WTC11 (cell line): ENCODE measurements around the gene MRPL54. TPM values are rescaled to one million over a fixed set of nuclear protein-coding genes. Genes with fewer than 3 reads are reported as not detected.
"Not testable (repeated sequence)": the region's sequence is repeated elsewhere in the genome, so short reads cannot be mapped to it uniquely, and the experiment has no call there.

Experiments
- ATAC-seq: fragments of 200-7000 bp; cut with Tn5 transposase; 2 replicates; pipeline ENCODE4 v1.10.0; 2021; ENCODE audit warnings: mild to moderate bottlenecking, moderate library complexity
- CTCF ChIA-PET: fragments of 300-600 bp; sonication (Branson Sonifier 250); formaldehyde crosslinking; loops from one replicate; lab custom pipeline; 2021; ENCODE audit warnings: antibody characterized with exemption; lab: Charles Lee
- POLR2A ChIA-PET: fragments of 350-600 bp; sonication (Branson Sonifier 250); formaldehyde crosslinking; loops from one replicate; lab custom pipeline; 2021; ENCODE audit warnings: antibody characterized with exemption; lab: Charles Lee
- DNase-seq: peaks from one replicate; pipeline ENCODE4 v3.0.0; 2021; ENCODE audit warnings: low spot score
- H3K27ac Mint-ChIP-seq: 2 replicates; pipeline ENCODE4 v1.8.0; 2021; ENCODE audit warnings: mixed read lengths
- H3K27me3 Mint-ChIP-seq: 2 replicates; pipeline ENCODE4 v1.8.0; 2021; ENCODE audit warnings: low read depth, mild to moderate bottlenecking, moderate library complexity, mixed read lengths
- H3K36me3 Mint-ChIP-seq: 2 replicates; pipeline ENCODE4 v1.8.0; 2021; ENCODE audit warnings: mixed read lengths
- H3K4me1 Mint-ChIP-seq: 2 replicates; pipeline ENCODE4 v1.8.0; 2022; ENCODE audit warnings: mixed read lengths
- H3K4me3 Mint-ChIP-seq: 2 replicates; pipeline ENCODE4 v1.8.0; 2021; ENCODE audit warnings: mild to moderate bottlenecking, moderate library complexity, mixed read lengths
- H3K9me3 Mint-ChIP-seq: 2 replicates; pipeline ENCODE4 v1.8.0; 2021; ENCODE audit warnings: mixed read lengths
- AR ChIP-seq: fragments of 250-450 bp; sonication (Bioruptor Pico); IDR thresholded peaks from 2 replicates; pipeline ENCODE4 v1.9.0; 2021; ENCODE audit warnings: mild to moderate bottlenecking
- E2F4 ChIP-seq: sonication (generic); formaldehyde crosslinking; IDR thresholded peaks from 2 replicates; pipeline ENCODE4 v1.8.1; 2022; ENCODE audit warnings: low read depth, mild to moderate bottlenecking, moderate library complexity, missing genetic modification reagents, borderline replicate concordance
- ESRRA ChIP-seq: sonication (generic); formaldehyde crosslinking; IDR thresholded peaks from 2 replicates; pipeline ENCODE4 v1.8.1; 2022; ENCODE audit warnings: mild to moderate bottlenecking, missing genetic modification reagents, borderline replicate concordance
- FOXJ3 ChIP-seq: sonication (generic); formaldehyde crosslinking; IDR thresholded peaks from 2 replicates; pipeline ENCODE4 v1.9.0; 2021; ENCODE audit warnings: missing genetic modification reagents, mild to moderate bottlenecking, borderline replicate concordance
- GTF2I ChIP-seq: fragments of 250-450 bp; sonication (Bioruptor Pico); conservative IDR thresholded peaks from 2 replicates; pipeline ENCODE4 v1.4.0; 2021; ENCODE audit warnings: mild to moderate bottlenecking
- PRRX2 ChIP-seq: fragments of 250-450 bp; sonication (Bioruptor Pico); IDR thresholded peaks from 2 replicates; pipeline ENCODE4 v1.8.0; 2021; ENCODE audit warnings: mild to moderate bottlenecking
- ZNF281 ChIP-seq: sonication (generic); formaldehyde crosslinking; IDR thresholded peaks from 2 replicates; pipeline ENCODE4 v1.8.0; 2023; ENCODE audit warnings: mild to moderate bottlenecking, missing genetic modification reagents
- total RNA-seq: library from RNA; stranded (reverse); gene quantifications from 3 replicates; pipeline ENCODE4 v1.2.3, GENCODE V29; 2021
- TF ChIP-seq, protein P1 (sequence below): sonication (generic); formaldehyde crosslinking; IDR thresholded peaks from 2 replicates; pipeline ENCODE4 v1.8.0; 2022; ENCODE audit warnings: missing genetic modification reagents
- TF ChIP-seq, protein P2 (sequence below): sonication (generic); formaldehyde crosslinking; IDR thresholded peaks from 2 replicates; pipeline ENCODE4 v1.8.1; 2023; ENCODE audit warnings: mild to moderate bottlenecking, missing genetic modification reagents
- TF ChIP-seq, protein P3 (sequence below): fragments of 250-450 bp; sonication (Bioruptor Pico); IDR thresholded peaks from 2 replicates; pipeline ENCODE4 v1.9.0; 2021; ENCODE audit warnings: mild to moderate bottlenecking
- TF ChIP-seq, protein P4 (sequence below): sonication (generic); formaldehyde crosslinking; IDR thresholded peaks from 2 replicates; pipeline ENCODE4 v1.8.0; 2023; ENCODE audit warnings: missing genetic modification reagents, mild to moderate bottlenecking, borderline replicate concordance

Gene MRPL54
- total RNA-seq, 1 experiment from 2014 or later, result 62.3 TPM

DNA sequence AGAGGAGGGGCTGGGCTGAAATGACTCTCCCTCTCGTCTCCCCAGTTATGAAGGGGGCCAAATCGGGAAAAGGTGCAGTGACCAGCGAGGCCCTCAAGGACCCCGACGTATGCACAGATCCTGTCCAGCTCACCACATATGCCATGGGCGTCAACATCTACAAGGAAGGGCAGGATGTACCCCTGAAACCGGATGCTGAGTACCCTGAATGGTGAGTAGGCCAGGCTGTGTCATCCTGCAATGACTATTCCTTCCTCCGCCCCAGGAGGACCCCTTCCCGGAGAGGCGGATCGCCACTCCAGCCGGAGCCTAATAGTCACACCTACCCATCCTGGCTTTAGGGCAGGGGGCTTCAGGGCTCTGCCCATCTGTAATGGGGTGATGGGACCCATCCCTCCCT lies 2.6 kb downstream of the MRPL54 start (continued):
- TF ChIP-seq, protein P1, sequence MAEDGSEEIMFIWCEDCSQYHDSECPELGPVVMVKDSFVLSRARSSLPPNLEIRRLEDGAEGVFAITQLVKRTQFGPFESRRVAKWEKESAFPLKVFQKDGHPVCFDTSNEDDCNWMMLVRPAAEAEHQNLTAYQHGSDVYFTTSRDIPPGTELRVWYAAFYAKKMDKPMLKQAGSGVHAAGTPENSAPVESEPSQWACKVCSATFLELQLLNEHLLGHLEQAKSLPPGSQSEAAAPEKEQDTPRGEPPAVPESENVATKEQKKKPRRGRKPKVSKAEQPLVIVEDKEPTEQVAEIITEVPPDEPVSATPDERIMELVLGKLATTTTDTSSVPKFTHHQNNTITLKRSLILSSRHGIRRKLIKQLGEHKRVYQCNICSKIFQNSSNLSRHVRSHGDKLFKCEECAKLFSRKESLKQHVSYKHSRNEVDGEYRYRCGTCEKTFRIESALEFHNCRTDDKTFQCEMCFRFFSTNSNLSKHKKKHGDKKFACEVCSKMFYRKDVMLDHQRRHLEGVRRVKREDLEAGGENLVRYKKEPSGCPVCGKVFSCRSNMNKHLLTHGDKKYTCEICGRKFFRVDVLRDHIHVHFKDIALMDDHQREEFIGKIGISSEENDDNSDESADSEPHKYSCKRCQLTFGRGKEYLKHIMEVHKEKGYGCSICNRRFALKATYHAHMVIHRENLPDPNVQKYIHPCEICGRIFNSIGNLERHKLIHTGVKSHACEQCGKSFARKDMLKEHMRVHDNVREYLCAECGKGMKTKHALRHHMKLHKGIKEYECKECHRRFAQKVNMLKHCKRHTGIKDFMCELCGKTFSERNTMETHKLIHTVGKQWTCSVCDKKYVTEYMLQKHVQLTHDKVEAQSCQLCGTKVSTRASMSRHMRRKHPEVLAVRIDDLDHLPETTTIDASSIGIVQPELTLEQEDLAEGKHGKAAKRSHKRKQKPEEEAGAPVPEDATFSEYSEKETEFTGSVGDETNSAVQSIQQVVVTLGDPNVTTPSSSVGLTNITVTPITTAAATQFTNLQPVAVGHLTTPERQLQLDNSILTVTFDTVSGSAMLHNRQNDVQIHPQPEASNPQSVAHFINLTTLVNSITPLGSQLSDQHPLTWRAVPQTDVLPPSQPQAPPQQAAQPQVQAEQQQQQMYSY (CRISPR knock-in tag), result no peak
- TF ChIP-seq PRRX2 (CRISPR knock-in tag) (no peak), ZNF281 (CRISPR knock-in tag) (no peak)
- TF ChIP-seq, protein P2, sequence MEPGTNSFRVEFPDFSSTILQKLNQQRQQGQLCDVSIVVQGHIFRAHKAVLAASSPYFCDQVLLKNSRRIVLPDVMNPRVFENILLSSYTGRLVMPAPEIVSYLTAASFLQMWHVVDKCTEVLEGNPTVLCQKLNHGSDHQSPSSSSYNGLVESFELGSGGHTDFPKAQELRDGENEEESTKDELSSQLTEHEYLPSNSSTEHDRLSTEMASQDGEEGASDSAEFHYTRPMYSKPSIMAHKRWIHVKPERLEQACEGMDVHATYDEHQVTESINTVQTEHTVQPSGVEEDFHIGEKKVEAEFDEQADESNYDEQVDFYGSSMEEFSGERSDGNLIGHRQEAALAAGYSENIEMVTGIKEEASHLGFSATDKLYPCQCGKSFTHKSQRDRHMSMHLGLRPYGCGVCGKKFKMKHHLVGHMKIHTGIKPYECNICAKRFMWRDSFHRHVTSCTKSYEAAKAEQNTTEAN (CRISPR knock-in tag), result no peak

GRCh38 chr19:3765757-3766156 lies 3.3 kb downstream of the MRPL54 start:
- ATAC-seq, POLR2A ChIA-PET, CTCF ChIA-PET, DNase-seq, H3K27ac Mint-ChIP-seq, H3K27me3 Mint-ChIP-seq, H3K9me3 Mint-ChIP-seq, H3K4me3 Mint-ChIP-seq, H3K36me3 Mint-ChIP-seq, H3K4me1 Mint-ChIP-seq: not testable (repeated sequence)

GRCh38 chr19:3766520-3766919 lies 4.0 kb downstream of the MRPL54 start:
- ChIA-PET POLR2A (no interaction called here), CTCF (no interaction called here)
- Mint-ChIP-seq H3K27me3 (peaks cover 3% of the 10 kb centered on the region; the same call in 1 of the 2 replicates), H3K4me1 (peaks cover 10% of the 10 kb centered on the region), H3K27ac (no peak overlapping the region), H3K36me3 (peaks cover 5% of the 10 kb centered on the region), H3K4me3 (no peak overlapping the region), H3K9me3 (no peaks in the 10 kb centered on the region)
- no peak for ATAC-seq
- no peak for DNase-seq
- TF ChIP-seq GTF2I (CRISPR knock-in tag) (no peak), ESRRA (no peak), AR (no peak), E2F4 (CRISPR knock-in tag) (no peak), FOXJ3 (CRISPR knock-in tag) (no peak)
- TF ChIP-seq, protein P3, sequence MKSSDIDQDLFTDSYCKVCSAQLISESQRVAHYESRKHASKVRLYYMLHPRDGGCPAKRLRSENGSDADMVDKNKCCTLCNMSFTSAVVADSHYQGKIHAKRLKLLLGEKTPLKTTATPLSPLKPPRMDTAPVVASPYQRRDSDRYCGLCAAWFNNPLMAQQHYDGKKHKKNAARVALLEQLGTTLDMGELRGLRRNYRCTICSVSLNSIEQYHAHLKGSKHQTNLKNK (CRISPR knock-in tag), result no peak
- TF ChIP-seq, protein P4, sequence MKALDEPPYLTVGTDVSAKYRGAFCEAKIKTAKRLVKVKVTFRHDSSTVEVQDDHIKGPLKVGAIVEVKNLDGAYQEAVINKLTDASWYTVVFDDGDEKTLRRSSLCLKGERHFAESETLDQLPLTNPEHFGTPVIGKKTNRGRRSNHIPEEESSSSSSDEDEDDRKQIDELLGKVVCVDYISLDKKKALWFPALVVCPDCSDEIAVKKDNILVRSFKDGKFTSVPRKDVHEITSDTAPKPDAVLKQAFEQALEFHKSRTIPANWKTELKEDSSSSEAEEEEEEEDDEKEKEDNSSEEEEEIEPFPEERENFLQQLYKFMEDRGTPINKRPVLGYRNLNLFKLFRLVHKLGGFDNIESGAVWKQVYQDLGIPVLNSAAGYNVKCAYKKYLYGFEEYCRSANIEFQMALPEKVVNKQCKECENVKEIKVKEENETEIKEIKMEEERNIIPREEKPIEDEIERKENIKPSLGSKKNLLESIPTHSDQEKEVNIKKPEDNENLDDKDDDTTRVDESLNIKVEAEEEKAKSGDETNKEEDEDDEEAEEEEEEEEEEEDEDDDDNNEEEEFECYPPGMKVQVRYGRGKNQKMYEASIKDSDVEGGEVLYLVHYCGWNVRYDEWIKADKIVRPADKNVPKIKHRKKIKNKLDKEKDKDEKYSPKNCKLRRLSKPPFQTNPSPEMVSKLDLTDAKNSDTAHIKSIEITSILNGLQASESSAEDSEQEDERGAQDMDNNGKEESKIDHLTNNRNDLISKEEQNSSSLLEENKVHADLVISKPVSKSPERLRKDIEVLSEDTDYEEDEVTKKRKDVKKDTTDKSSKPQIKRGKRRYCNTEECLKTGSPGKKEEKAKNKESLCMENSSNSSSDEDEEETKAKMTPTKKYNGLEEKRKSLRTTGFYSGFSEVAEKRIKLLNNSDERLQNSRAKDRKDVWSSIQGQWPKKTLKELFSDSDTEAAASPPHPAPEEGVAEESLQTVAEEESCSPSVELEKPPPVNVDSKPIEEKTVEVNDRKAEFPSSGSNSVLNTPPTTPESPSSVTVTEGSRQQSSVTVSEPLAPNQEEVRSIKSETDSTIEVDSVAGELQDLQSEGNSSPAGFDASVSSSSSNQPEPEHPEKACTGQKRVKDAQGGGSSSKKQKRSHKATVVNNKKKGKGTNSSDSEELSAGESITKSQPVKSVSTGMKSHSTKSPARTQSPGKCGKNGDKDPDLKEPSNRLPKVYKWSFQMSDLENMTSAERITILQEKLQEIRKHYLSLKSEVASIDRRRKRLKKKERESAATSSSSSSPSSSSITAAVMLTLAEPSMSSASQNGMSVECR (CRISPR knock-in tag), result no peak
